ENCODE results near the gene MATCAP1. TPM values are rescaled to one million over a fixed set of nuclear protein-coding genes. Genes with fewer than 3 reads are reported as not detected.
A peak's percentile ranks its signal among the peaks of the same experiment; 100 is the strongest.

MATCAP1 gene
- total and polyA plus RNA-seq, 2 of the 13 experiments (the other 11 are each of a cell fraction or from before 2014, with no cell fraction given), result 11.2 to 24.5 TPM

- TF ChIP-seq DRAP1 (CRISPR knock-in tag; IDR thresholded peaks at IDR 0.05) (peak; percentile 62), PAXIP1 (CRISPR knock-in tag; conservative IDR thresholded peaks at IDR 0.05) (peak; percentile 70), TEAD3 (CRISPR knock-in tag; optimal IDR thresholded peaks at IDR 0.05; ENCODE audit: borderline replicate concordance) (peak; percentile 63), PAWR (CRISPR knock-in tag; IDR thresholded peaks at IDR 0.05; ENCODE audit: borderline replicate concordance) (no peak), ZNF607 (CRISPR knock-in tag; IDR thresholded peaks at IDR 0.05; ENCODE audit: borderline replicate concordance) (peak; percentile 95), PBX3 (CRISPR knock-in tag; IDR thresholded peaks at IDR 0.05; ENCODE audit: borderline replicate concordance) (peak; percentile 68; the same call in 1 of the 2 replicates), NAIF1 (CRISPR knock-in tag; IDR thresholded peaks at IDR 0.05; ENCODE audit: borderline replicate concordance) (no peak), ZMAT3 (CRISPR knock-in tag; conservative IDR thresholded peaks at IDR 0.05) (peak; percentile 88), ZBTB34 (CRISPR knock-in tag; IDR thresholded peaks at IDR 0.05) (peak; percentile 77), ZNF558 (CRISPR knock-in tag; IDR thresholded peaks at IDR 0.05; ENCODE audit: borderline replicate concordance) (peak; percentile 81; the same call in 1 of the 2 replicates), ZNF567 (CRISPR knock-in tag; IDR thresholded peaks at IDR 0.05; ENCODE audit: borderline replicate concordance) (peak; percentile 6; the same call in 1 of the 2 replicates), BRCA1 (CRISPR knock-in tag; IDR thresholded peaks at IDR 0.05) (peak; percentile 70; the same call in 1 of the 2 replicates), NONO (IDR thresholded peaks at IDR 0.05) (no peak), NONO (CRISPR knock-in tag; conservative IDR thresholded peaks at IDR 0.05) (peak; percentile 97), GTF2F1 (IDR thresholded peaks at IDR 0.05; ENCODE audit: low read length) (no peak), ATF7 (IDR thresholded peaks at IDR 0.05) (no peak), ATF7 (CRISPR knock-in tag; IDR thresholded peaks at IDR 0.05) (0 out of 2 replicates have a peak, but pooled peaks have one; percentile 20), ZSCAN5A (CRISPR knock-in tag; IDR thresholded peaks at IDR 0.05; ENCODE audit: borderline replicate concordance) (peak; percentile 92; the same call in 1 of the 2 replicates), ZNF17 (CRISPR knock-in tag; IDR thresholded peaks at IDR 0.05) (no peak), ZNF777 (CRISPR knock-in tag; IDR thresholded peaks at IDR 0.05) (peak; percentile 76; the same call in 1 of the 2 replicates), NR3C1 (CRISPR knock-in tag; IDR thresholded peaks at IDR 0.05) (no peak), ZSCAN25 (CRISPR knock-in tag; IDR thresholded peaks at IDR 0.05) (peak; percentile 87)
Measured at GRCh38 chr16:67164599-67165061, 19.1 kb downstream of the MATCAP1 start, which contains the start of gene HSF4 (continued).

Data from HepG2 (cell line).